HFF-Myc (cell line): ENCODE data around the gene UBQLN4.
A peak's percentile ranks its signal among the peaks of the same experiment; 100 is the strongest.

Source experiments
- DNase-seq: peaks from one replicate; pipeline ENCODE4 v3.0.0-alpha.2; 2011; ENCODE audit warnings: low read depth; ENCODE audit errors: extremely low read depth
- H3K4me3 ChIP-seq: replicated peaks from 2 replicates; pipeline ENCODE4 v1.5.1; 2011; ENCODE audit warnings: low read depth, mild to moderate bottlenecking, control low read depth, low read length
- TF ChIP-seq, protein P1 (sequence below): IDR thresholded peaks from 2 replicates; pipeline ENCODE4 v1.5.1; 2012; ENCODE audit warnings: mild to moderate bottlenecking, low read depth, low read length, control low read depth; ENCODE audit errors: missing control alignments

Gene UBQLN4

GRCh38 chr1:155996166-155996565, 57.4 kb downstream of the UBQLN4 start:
- TF ChIP-seq, protein P1, sequence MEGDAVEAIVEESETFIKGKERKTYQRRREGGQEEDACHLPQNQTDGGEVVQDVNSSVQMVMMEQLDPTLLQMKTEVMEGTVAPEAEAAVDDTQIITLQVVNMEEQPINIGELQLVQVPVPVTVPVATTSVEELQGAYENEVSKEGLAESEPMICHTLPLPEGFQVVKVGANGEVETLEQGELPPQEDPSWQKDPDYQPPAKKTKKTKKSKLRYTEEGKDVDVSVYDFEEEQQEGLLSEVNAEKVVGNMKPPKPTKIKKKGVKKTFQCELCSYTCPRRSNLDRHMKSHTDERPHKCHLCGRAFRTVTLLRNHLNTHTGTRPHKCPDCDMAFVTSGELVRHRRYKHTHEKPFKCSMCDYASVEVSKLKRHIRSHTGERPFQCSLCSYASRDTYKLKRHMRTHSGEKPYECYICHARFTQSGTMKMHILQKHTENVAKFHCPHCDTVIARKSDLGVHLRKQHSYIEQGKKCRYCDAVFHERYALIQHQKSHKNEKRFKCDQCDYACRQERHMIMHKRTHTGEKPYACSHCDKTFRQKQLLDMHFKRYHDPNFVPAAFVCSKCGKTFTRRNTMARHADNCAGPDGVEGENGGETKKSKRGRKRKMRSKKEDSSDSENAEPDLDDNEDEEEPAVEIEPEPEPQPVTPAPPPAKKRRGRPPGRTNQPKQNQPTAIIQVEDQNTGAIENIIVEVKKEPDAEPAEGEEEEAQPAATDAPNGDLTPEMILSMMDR, result no peak
- no peak overlapping the region for H3K4me3 ChIP-seq
- DNase-seq, result no peak

GRCh38 chr1:155993595-155993994, 60.0 kb downstream of the UBQLN4 start:
- no peak overlapping the region for H3K4me3 ChIP-seq
- TF ChIP-seq, protein P1, result no peak
- DNase-seq, result no peak

GRCh38 chr1:155990005-155990739, 63.4 kb downstream of the UBQLN4 start:
- DNase-seq, result no peak

GRCh38 chr1:155989242-155990004, 64.2 kb downstream of the UBQLN4 start:
- H3K4me3 ChIP-seq, result no peak overlapping the region
- TF ChIP-seq, protein P1, result peak; percentile 99
- DNase-seq, result no peak

More at GRCh38 chr1:155990005-155990739, 63.4 kb downstream of the UBQLN4 start:
- TF ChIP-seq, protein P1, result no peak
- no peak overlapping the region for H3K4me3 ChIP-seq
